ENCODE measurements around the gene TNS1.
"Not testable (repeated sequence)": the region's sequence is repeated elsewhere in the genome, so short reads cannot be mapped to it uniquely, and the experiment has no call there.

TNS1 gene

GRCh38 chr2:217825469-217826235 is 177.1 kb downstream of the TNS1 start:
- DNase-seq = no peak

GRCh38 chr2:217824223-217824622 is 178.6 kb downstream of the TNS1 start:
- DNase-seq = no peak

- DNase-seq = no peak
Observed at GRCh38 chr2:217823626-217824025, 179.2 kb downstream of the TNS1 start.

- DNase-seq = no peak
Observed at GRCh38 chr2:217822296-217823252, 180.2 kb downstream of the TNS1 start.

- DNase-seq = no peak
Observed at GRCh38 chr2:217821536-217822147, 181.2 kb downstream of the TNS1 start.

- DNase-seq = no peak
Observed at GRCh38 chr2:217820904-217821303, 181.9 kb downstream of the TNS1 start.

GRCh38 chr2:217820091-217820819 is 182.5 kb downstream of the TNS1 start:
- DNase-seq = no peak

- DNase-seq = no peak
Observed at GRCh38 chr2:217818293-217818850, 184.4 kb downstream of the TNS1 start.

- DNase-seq = no peak
Observed at GRCh38 chr2:217817466-217818292, 185.1 kb downstream of the TNS1 start.

- no peak for DNase-seq
Observed at GRCh38 chr2:217816396-217816869, 186.4 kb downstream of the TNS1 start.

GRCh38 chr2:217813828-217814227 is 189.0 kb downstream of the TNS1 start:
- no peak for DNase-seq

- DNase-seq = no peak
Observed at GRCh38 chr2:217812170-217812569, 190.6 kb downstream of the TNS1 start.

GRCh38 chr2:217810260-217810659 is 192.5 kb downstream of the TNS1 start:
- DNase-seq = no peak

GRCh38 chr2:217809736-217810135 is 193.1 kb downstream of the TNS1 start:
- DNase-seq = no peak

GRCh38 chr2:217808967-217809366 is 193.8 kb downstream of the TNS1 start:
- not testable (repeated sequence) for DNase-seq

- no peak for DNase-seq
Observed at GRCh38 chr2:217808326-217808725, 194.5 kb downstream of the TNS1 start.

- no peak for DNase-seq
Observed at GRCh38 chr2:217807753-217808152, 195.0 kb downstream of the TNS1 start.

- no peak for DNase-seq
Observed at GRCh38 chr2:217807025-217807424, 195.8 kb downstream of the TNS1 start.

- DNase-seq = no peak
Observed at GRCh38 chr2:217806482-217806765, 196.4 kb downstream of the TNS1 start.

- no peak for DNase-seq
Observed at GRCh38 chr2:217805668-217806481, 196.9 kb downstream of the TNS1 start.
